GM12872 (cell line): Measurements from ENCODE around the gene MRPL2.

ENCODE experiments used
- CTCF ChIP-seq: IDR thresholded peaks from 3 replicates; pipeline ENCODE4 v1.5.1; 2011; ENCODE audit warnings: low read depth, mild to moderate bottlenecking, low read length, moderate library complexity; ENCODE audit not compliant: insufficient read depth

The MRPL2 gene

GRCh38 chr6:43054206-43054943 lies 4.9 kb downstream of the MRPL2 start:
- TF ChIP-seq CTCF = no peak

DNA sequence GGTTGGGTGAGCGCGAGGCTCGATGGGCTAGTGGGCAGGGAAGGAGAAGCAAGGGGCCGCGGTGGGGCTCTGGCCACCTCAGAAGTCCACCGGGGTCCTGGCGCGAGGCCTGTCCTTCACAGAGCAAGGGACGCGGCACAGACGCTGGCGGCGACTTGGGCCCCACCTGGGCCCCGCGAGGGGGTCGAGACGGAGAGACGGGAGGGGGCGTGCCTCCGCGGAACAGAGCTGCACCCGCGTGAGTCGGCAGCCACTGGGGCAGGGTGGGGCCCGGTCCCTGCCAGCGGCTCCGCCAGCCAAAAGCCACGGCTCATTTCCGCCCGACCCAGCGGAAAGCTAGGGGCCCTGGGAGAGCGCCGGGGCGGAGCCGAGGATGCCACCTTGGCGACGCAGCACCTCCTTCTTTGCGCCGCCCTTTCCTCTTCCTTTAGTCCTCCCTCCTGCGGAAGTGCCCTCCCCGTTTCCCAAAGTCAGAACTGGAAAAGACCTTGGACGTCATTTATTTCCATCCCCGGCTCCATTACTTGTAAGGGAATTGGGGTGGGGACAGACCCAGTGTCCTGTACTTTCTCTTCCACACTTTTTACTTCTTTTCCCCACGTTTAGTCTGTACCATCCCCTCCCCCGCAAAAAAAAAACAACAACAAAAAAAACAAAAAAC lies 5.6 kb downstream of the MRPL2 start, which contains the start of gene CUL7:
CUL7 (minus strand) TSS at position 307 of the 661 bp plus-strand sequence. CDS start 1,063 bp downstream, outside the sequence.
- TF ChIP-seq CTCF = no peak

DNA sequence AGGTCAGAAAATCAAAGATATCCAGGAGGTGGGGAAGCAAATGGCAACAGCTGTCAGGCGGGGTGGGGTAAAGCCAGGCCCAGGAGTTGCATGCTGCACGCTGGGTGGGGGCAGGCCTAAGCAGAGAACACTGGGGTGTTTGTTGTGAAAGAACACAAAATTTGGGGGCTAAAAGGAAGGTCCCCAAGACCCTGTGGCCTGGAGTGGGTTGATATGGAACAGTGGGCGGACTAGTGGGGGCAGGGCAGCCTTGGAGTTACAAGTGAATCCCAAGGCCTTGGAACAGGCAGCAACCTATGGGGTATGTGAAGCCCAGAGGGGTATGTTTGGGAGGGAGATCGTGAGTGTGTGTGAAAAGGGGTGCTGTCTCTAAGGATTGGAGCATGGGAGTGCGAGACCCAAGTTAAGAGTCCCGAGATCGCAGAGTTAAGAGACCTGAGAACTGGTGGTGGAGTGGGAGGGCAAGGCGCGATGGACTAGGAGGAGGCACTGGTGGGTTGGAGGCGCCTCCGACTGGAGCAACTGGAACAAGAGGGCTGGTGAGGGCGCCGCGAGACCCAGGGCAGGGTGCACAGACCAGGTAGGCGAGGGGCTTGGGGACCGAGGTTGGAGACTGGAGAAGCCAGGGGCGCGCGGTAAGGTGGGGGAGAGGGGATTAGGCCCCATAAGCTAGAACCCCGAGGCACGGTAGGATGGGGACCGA lies 6.2 kb downstream of the MRPL2 start:
- TF ChIP-seq CTCF = no peak

DNA sequence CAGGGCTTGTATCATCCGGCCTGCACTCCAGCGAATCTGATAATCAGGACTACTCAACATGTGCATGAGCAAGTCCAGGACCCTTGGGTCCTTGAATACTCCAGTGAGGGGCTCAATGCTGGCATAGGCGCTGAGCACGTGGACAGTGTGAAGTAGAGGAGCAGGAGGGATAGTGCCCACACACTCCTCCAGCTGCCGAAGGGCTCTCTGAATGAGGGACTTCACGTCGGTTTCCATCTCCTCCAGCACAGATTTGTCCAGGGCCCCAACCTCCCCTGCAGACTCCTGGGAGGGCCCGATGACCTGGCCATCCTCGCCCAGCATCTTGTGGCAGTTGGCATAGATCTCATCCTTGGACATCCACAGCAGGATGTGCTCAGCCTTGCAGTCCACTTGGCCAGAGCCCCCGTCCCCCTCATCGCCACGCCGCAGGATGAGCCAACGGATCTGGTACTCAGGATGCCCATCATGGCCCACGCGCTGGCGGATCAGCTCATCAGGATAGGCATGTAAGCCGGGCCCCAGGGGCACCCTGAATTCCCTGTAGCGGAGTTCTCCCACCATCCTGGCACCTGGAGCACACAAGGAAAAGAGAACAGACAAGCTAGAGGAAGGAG lies 6.9 kb downstream of the MRPL2 start:
- TF ChIP-seq CTCF = no peak

- TF ChIP-seq CTCF = no peak
These were observed 8.3 kb downstream of the MRPL2 start for GRCh38 chr6:43050981-43051380.

- TF ChIP-seq CTCF = no peak
These were observed 11.2 kb downstream of the MRPL2 start for GRCh38 chr6:43047998-43048397.
